Caco-2 (cell line): ENCODE data around the gene KLK3. TPM values are rescaled to one million over a fixed set of nuclear protein-coding genes. Genes with fewer than 3 reads are reported as not detected.
A peak's percentile ranks its signal among the peaks of the same experiment; 100 is the strongest.

Experiments used
- BruUV-seq: library from RNA; stranded (reverse); fragments of 400-500 nt; replicated peaks from 2 replicates; lab custom pipeline; 2021; lab: Mats Ljungman, UMichigan
- CTCF ChIA-PET: fragments of 300-600 bp; sonication (Branson Sonifier 250); formaldehyde crosslinking; loops from one replicate; lab custom pipeline; 2022; ENCODE audit warnings: antibody characterized with exemption; lab: Charles Lee
- POLR2A ChIA-PET: fragments of 300-600 bp; sonication (Branson Sonifier 250); formaldehyde crosslinking; loops from one replicate; lab custom pipeline; 2022; ENCODE audit warnings: antibody characterized with exemption; lab: Charles Lee
- DNase-seq, 2 experiments: peaks; one replicate each; pipeline versions ENCODE4 v3.0.0 to v3.0.0-alpha.2; 2020 to 2022
- H3K27me3 ChIP-seq: replicated peaks from 2 replicates; pipeline ENCODE4 v1.6.0; 2011; ENCODE audit warnings: low read length; ENCODE audit not compliant: control insufficient read depth, insufficient read depth
- H3K36me3 ChIP-seq: 2 replicates; pipeline ENCODE4 v1.5.1; 2011; ENCODE audit warnings: low read length; ENCODE audit not compliant: control insufficient read depth, insufficient read depth
- H3K4me1 ChIP-seq: fragments of 250-450 bp; sonication (Bioruptor Pico); 2 replicates; pipeline ENCODE4 v1.5.1; 2020; ENCODE audit warnings: mild to moderate bottlenecking
- H3K4me3 ChIP-seq: 2 replicates; pipeline ENCODE4 v1.5.1; 2011; ENCODE audit warnings: low read depth, mild to moderate bottlenecking, control low read depth, low read length
- H3K9me3 ChIP-seq: fragments of 250-450 bp; sonication (Bioruptor Pico); 2 replicates; pipeline ENCODE4 v1.5.1; 2020; ENCODE audit warnings: mild to moderate bottlenecking, moderate library complexity
- H3K27ac Mint-ChIP-seq: one replicate; pipeline ENCODE4 v1.8.0; 2022; ENCODE audit warnings: mixed read lengths; ENCODE audit not compliant: unreplicated experiment
- H3K27me3 Mint-ChIP-seq: one replicate; pipeline ENCODE4 v1.8.0; 2022; ENCODE audit warnings: mixed read lengths; ENCODE audit not compliant: insufficient read depth, unreplicated experiment
- H3K36me3 Mint-ChIP-seq: one replicate; pipeline ENCODE4 v1.8.0; 2022; ENCODE audit warnings: mild to moderate bottlenecking, mixed read lengths; ENCODE audit not compliant: insufficient read depth, unreplicated experiment
- H3K4me1 Mint-ChIP-seq: one replicate; pipeline ENCODE4 v1.8.0; 2022; ENCODE audit warnings: low read depth, mixed read lengths; ENCODE audit not compliant: unreplicated experiment
- H3K4me3 Mint-ChIP-seq: one replicate; pipeline ENCODE4 v1.8.0; 2022; ENCODE audit warnings: mild to moderate bottlenecking, moderate library complexity, mixed read lengths; ENCODE audit not compliant: unreplicated experiment
- H3K9me3 Mint-ChIP-seq: one replicate; pipeline ENCODE4 v1.8.0; 2022; ENCODE audit warnings: mixed read lengths; ENCODE audit not compliant: unreplicated experiment
- CTCF ChIP-seq, 2 experiments: fragments of 200-600 bp in 1 of 2; IDR thresholded peaks; 1 replicate in 1 of 2; 2 replicates in 1 of 2; pipeline versions ENCODE4 v1.5.1 to v1.8.0; 2011 to 2022; ENCODE audit warnings: antibody characterized with exemption in 1 of 2, control low read depth in 1 of 2, inconsistent platforms in 1 of 2, low read depth in 1 of 2, low read length in 1 of 2, mild to moderate bottlenecking in 1 of 2, moderate library complexity in 1 of 2; ENCODE audit not compliant: insufficient read depth in 1 of 2, severe bottlenecking in 1 of 2, unreplicated experiment in 1 of 2
- intact Hi-C: fragments of 100-400 bp; cut with micrococcal nuclease; formaldehyde crosslinking; loops from one replicate; pipeline ENCODE4 v1.10.0; 2022; ENCODE audit not compliant: unreplicated experiment
- total RNA-seq: library from RNA; stranded (reverse); gene quantifications from 2 replicates; pipeline ENCODE4 v1.2.3, GENCODE V29; 2022

Gene KLK3
- total RNA-seq, 1 experiment from 2014 or later = not detected

DNA sequence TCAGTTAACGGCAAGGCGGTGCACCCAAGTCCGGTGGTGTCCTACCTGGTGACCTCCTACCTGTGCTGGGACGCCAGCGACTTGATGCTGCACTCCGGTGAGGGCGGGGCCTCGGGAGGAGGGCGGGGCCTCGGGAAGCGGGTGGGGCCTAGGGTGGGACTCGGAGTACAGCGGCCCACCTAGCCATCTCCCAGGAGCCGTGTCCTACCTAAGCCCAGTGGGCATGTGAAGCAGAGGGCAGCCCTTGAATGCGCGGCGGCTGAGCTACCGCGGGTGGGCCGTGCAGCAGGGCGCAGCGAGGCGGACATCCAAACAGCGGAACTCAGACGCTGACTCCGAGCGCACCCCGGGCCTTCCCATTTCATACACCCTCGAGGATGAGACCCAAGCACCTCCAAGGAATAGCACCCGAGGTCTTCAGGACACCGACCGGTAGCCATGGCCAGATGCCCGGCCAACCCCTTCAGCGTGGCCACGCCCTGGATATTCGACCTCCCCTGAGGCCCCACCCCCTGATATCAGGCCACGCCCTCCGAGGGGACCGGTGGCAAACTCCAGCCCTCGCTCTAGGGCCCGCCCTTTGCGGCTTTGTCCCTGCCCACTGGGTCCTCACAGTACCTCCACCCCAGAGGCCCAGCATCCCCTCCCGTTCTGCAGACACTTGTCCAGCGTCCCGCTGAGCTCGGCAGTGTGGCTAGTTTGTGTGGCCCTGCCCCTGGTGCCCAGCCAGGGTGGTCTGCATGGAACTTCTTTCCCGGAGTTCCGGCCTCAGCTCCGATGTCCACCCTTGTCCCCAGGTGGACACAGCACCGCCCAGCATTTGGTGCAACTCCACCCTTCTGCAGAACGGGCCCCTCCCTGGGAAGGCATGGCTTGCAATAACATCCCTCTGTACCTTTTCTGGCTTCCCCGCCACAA is 36.5 kb upstream of the KLK3 start:
- no peaks in the 10 kb centered on the region; the same call in 1 of the 2 replicates for H3K36me3 ChIP-seq
- Mint-ChIP-seq H3K4me1 (peaks cover 15% of the 10 kb centered on the region), H3K27ac (no peak overlapping the region), H3K36me3 (peaks cover 5% of the 10 kb centered on the region), H3K27me3 (peaks cover 20% of the 10 kb centered on the region), H3K4me3 (peak overlapping the region; percentile 63), H3K9me3 (peaks cover 7% of the 10 kb centered on the region)
- H3K27me3 ChIP-seq = peaks cover 2% of the 10 kb centered on the region; the same call in 1 of the 2 replicates
- no peak for TF ChIP-seq CTCF (IDR thresholded peaks at IDR 0.05; ENCODE audit: insufficient read depth in 1 of 2, low read depth in 1 of 2, low read length in 1 of 2, severe bottlenecking in 1 of 2, unreplicated experiment in 1 of 2)
- peak; percentile 75 to 83 for DNase-seq
- no peaks in the 10 kb centered on the region for H3K9me3 ChIP-seq
- intact Hi-C loops = no loop called here
- peak overlapping the region; percentile 16 for H3K4me3 ChIP-seq
- BruUV-seq = no TSS peak
- ChIA-PET CTCF (interaction anchor here (0.6 kb wide), 1 partner anchor 307 kb away, joined by 3 read pairs; the partner anchor contains the start of gene JOSD2), POLR2A (no interaction called here)
- peaks cover 5% of the 10 kb centered on the region for H3K4me1 ChIP-seq

DNA sequence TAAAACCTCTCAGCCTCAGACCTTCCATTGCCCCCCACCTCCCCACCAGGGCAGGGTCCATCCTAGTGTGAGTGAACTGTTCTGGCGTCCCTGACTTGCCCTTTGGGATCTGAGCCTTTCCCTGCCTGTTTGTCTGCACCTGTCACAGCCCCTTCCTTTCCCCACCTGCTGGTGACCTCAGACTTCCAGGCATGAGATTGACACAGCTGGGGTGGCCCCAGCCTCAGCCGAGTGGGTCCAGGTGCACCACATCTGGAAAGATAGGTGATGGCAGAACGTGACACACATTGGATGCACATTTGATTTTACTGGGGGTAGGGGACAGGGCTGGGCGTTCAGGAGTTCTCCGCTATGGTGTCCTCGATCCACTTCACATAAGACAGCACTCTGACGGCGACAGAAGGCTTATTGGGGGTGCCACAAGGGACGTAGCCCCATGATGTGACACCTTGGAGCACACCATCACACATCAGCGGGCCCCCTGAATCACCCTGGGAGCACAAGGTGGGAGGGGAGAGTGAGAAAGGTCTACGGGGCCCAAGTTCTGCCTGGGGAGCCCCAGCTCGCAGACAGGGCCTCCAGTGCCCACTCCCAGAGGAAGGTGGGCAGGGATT is 35.7 kb upstream of the KLK3 start:
- no peak for DNase-seq
- no peak for TF ChIP-seq CTCF (IDR thresholded peaks at IDR 0.05; ENCODE audit: insufficient read depth in 1 of 2, low read depth in 1 of 2, low read length in 1 of 2, severe bottlenecking in 1 of 2, unreplicated experiment in 1 of 2)
- Mint-ChIP-seq H3K4me3 (peak overlapping the region; percentile 63), H3K27ac (no peak overlapping the region), H3K4me1 (peaks cover 15% of the 10 kb centered on the region), H3K9me3 (peaks cover 7% of the 10 kb centered on the region), H3K27me3 (peaks cover 20% of the 10 kb centered on the region), H3K36me3 (peaks cover 5% of the 10 kb centered on the region)
- ChIA-PET CTCF (interaction anchor here (0.6 kb wide), 1 partner anchor 308 kb away, joined by 3 read pairs; the partner anchor contains the start of gene JOSD2), POLR2A (no interaction called here)
- intact Hi-C loops = no loop called here
- Histone ChIP-seq H3K9me3 (no peaks in the 10 kb centered on the region), H3K27me3 (peaks cover 2% of the 10 kb centered on the region; the same call in 1 of the 2 replicates), H3K4me1 (peaks cover 10% of the 10 kb centered on the region), H3K4me3 (no peak overlapping the region; the same call in 1 of the 2 replicates), H3K36me3 (no peaks in the 10 kb centered on the region; the same call in 1 of the 2 replicates)
- no TSS peak for BruUV-seq

- no peak for TF ChIP-seq CTCF (IDR thresholded peaks at IDR 0.05; ENCODE audit: insufficient read depth in 1 of 2, low read depth in 1 of 2, low read length in 1 of 2, severe bottlenecking in 1 of 2, unreplicated experiment in 1 of 2)
- no peak overlapping the region for H3K4me3 ChIP-seq
- Mint-ChIP-seq H3K4me1 (peaks cover 15% of the 10 kb centered on the region), H3K9me3 (peaks cover 3% of the 10 kb centered on the region), H3K27me3 (peaks cover 16% of the 10 kb centered on the region), H3K4me3 (no peak overlapping the region), H3K27ac (no peak overlapping the region), H3K36me3 (peaks cover 5% of the 10 kb centered on the region)
- H3K36me3 ChIP-seq = no peaks in the 10 kb centered on the region; the same call in 1 of the 2 replicates
- ChIA-PET CTCF (interaction anchor here (0.6 kb wide), 1 partner anchor 12 kb away, joined by 3 read pairs; no protein-coding TSS in a partner anchor), POLR2A (no interaction called here)
- intact Hi-C loops = no loop called here
- DNase-seq = no peak
- no TSS peak for BruUV-seq
- no peaks in the 10 kb centered on the region for H3K9me3 ChIP-seq
- H3K27me3 ChIP-seq = peaks cover 2% of the 10 kb centered on the region; the same call in 1 of the 2 replicates
- H3K4me1 ChIP-seq = peaks cover 10% of the 10 kb centered on the region
Measured at GRCh38 chr19:50819636-50820035, 35.1 kb upstream of the KLK3 start.
